MCF 10A (cell line): ENCODE results near the gene ZFYVE9. TPM values are rescaled to one million over a fixed set of nuclear protein-coding genes. Genes with fewer than 3 reads are reported as not detected.

ENCODE experiments used
- BruUV-seq: library from RNA; stranded (reverse); fragments of 400-500 nt; replicated peaks from 2 replicates; lab custom pipeline; 2021; lab: Mats Ljungman, UMichigan
- CTCF ChIA-PET: fragments of 300-600 bp; sonication (Branson Sonifier 250); formaldehyde crosslinking; extraction: SDS; loops from one replicate; lab custom pipeline; 2021; ENCODE audit warnings: antibody characterized with exemption, inconsistent platforms; lab: Yijun Ruan, JAX
- POLR2A ChIA-PET: fragments of 300-600, 350-650 bp; sonication (Branson Sonifier 250); formaldehyde crosslinking; extraction: SDS; loops from one replicate; lab custom pipeline; 2020; ENCODE audit warnings: antibody characterized with exemption, inconsistent platforms; lab: Yijun Ruan, JAX
- DNase-seq: peaks from one replicate; pipeline ENCODE4 v3.0.0-alpha.2; 2018; ENCODE audit not compliant: unreplicated experiment
- H3K27ac Mint-ChIP-seq: one replicate; pipeline ENCODE4 v1.8.0; 2022; ENCODE audit warnings: mild to moderate bottlenecking, low read depth, mixed read lengths; ENCODE audit not compliant: unreplicated experiment
- H3K27me3 Mint-ChIP-seq: one replicate; pipeline ENCODE4 v1.8.0; 2022; ENCODE audit warnings: mixed read lengths; ENCODE audit not compliant: insufficient read depth, unreplicated experiment
- H3K36me3 Mint-ChIP-seq: one replicate; pipeline ENCODE4 v1.8.0; 2022; ENCODE audit warnings: mild to moderate bottlenecking, moderate library complexity, mixed read lengths; ENCODE audit not compliant: insufficient read depth, unreplicated experiment
- H3K4me1 Mint-ChIP-seq: one replicate; pipeline ENCODE4 v1.8.0; 2022; ENCODE audit warnings: mixed read lengths; ENCODE audit not compliant: insufficient read depth, unreplicated experiment
- H3K4me3 Mint-ChIP-seq: one replicate; pipeline ENCODE4 v1.8.0; 2022; ENCODE audit warnings: mild to moderate bottlenecking, moderate library complexity, mixed read lengths; ENCODE audit not compliant: unreplicated experiment
- H3K9me3 Mint-ChIP-seq: one replicate; pipeline ENCODE4 v1.8.0; 2022; ENCODE audit warnings: mixed read lengths; ENCODE audit not compliant: unreplicated experiment
- CTCF ChIP-seq: fragments of 200-600 bp; IDR thresholded peaks from one replicate; pipeline ENCODE4 v1.8.0; 2022; ENCODE audit warnings: antibody characterized with exemption, mild to moderate bottlenecking; ENCODE audit not compliant: unreplicated experiment
- intact Hi-C: fragments of 100-400 bp; cut with micrococcal nuclease; formaldehyde crosslinking; loops from 2 replicates; pipeline ENCODE4 v1.14.1; 2022
- total RNA-seq: library from RNA; stranded (reverse); gene quantifications from 2 replicates; pipeline ENCODE4 v1.2.3, GENCODE V29; 2022

ZFYVE9 gene
- total RNA-seq, 1 experiment from 2014 or later, result 23.9 TPM

GRCh38 chr1:52210044-52210443, 68.2 kb downstream of the ZFYVE9 start:
- Mint-ChIP-seq H3K9me3 (no peaks in the 10 kb centered on the region), H3K4me1 (peaks cover 14% of the 10 kb centered on the region), H3K4me3 (no peak overlapping the region), H3K36me3 (peaks cover 9% of the 10 kb centered on the region), H3K27ac (peak overlapping the region; percentile 25), H3K27me3 (no peaks in the 10 kb centered on the region)
- no TSS peak for BruUV-seq
- DNase-seq, result peak; percentile 2
- intact Hi-C loops, result no loop called here
- ChIA-PET CTCF (no interaction called here), POLR2A (interaction anchor here (0.6 to 1.2 kb wide), 2 partner anchors 8 to 1530 kb away, joined by 3 read pairs; no protein-coding TSS in a partner anchor)
- no peak for TF ChIP-seq CTCF

- Mint-ChIP-seq H3K27ac (no peak overlapping the region), H3K4me1 (no peaks in the 10 kb centered on the region), H3K27me3 (no peaks in the 10 kb centered on the region), H3K36me3 (peaks cover 18% of the 10 kb centered on the region), H3K4me3 (no peak overlapping the region), H3K9me3 (peaks cover 17% of the 10 kb centered on the region)
- intact Hi-C loops, result no loop called here
- no peak for TF ChIP-seq CTCF
- no peak for DNase-seq
- ChIA-PET CTCF (no interaction called here), POLR2A (interaction anchor here (0.7 kb wide), 1 partner anchor 471 kb away, joined by 3 read pairs; no protein-coding TSS in a partner anchor)
- BruUV-seq, result TSS peak; percentile 17
Measured at GRCh38 chr1:52216907-52217458, 75.1 kb downstream of the ZFYVE9 start.

- Mint-ChIP-seq H3K36me3 (peaks cover 5% of the 10 kb centered on the region), H3K9me3 (no peaks in the 10 kb centered on the region), H3K4me1 (no peaks in the 10 kb centered on the region)
Measured at GRCh38 chr1:52225174-52225573, 83.3 kb downstream of the ZFYVE9 start.

GRCh38 chr1:52229494-52229893, 87.6 kb downstream of the ZFYVE9 start:
- Mint-ChIP-seq H3K9me3 (no peaks in the 10 kb centered on the region), H3K4me1 (no peaks in the 10 kb centered on the region), H3K4me3 (no peak overlapping the region), H3K27me3 (no peaks in the 10 kb centered on the region), H3K27ac (no peak overlapping the region), H3K36me3 (peaks cover 5% of the 10 kb centered on the region)
- intact Hi-C loops, result no loop called here
- POLR2A ChIA-PET, result no interaction called here
- no peak for TF ChIP-seq CTCF
- DNase-seq, result no peak
- BruUV-seq, result no TSS peak
- CTCF ChIA-PET, result no interaction called here

More at GRCh38 chr1:52225174-52225573, 83.3 kb downstream of the ZFYVE9 start:
- H3K27me3 Mint-ChIP-seq, result no peaks in the 10 kb centered on the region
- intact Hi-C loops, result no loop called here
- CTCF ChIA-PET, result no interaction called here
- no peak overlapping the region for H3K4me3 Mint-ChIP-seq
- no peak for DNase-seq
- no peak for TF ChIP-seq CTCF
- BruUV-seq, result no TSS peak
- H3K27ac Mint-ChIP-seq, result no peak overlapping the region
- POLR2A ChIA-PET, result no interaction called here
